Gastroesophageal sphincter (tissue), 3 donors: ENCODE data around the gene S100A16.

ENCODE experiments used
- POLR2AphosphoS5 ChIP-seq: sonication (generic); formaldehyde crosslinking; IDR thresholded peaks from one replicate; pipeline ENCODE4 v1.6.1; 2017; ENCODE audit warnings: antibody characterized with exemption
- TF ChIP-seq, protein P1 (sequence below), 4 experiments: fragments of 200-600 bp in 2 of 4; fragments of 450-650 bp in 2 of 4; sonication (generic) in 1 of 4; IDR thresholded peaks; one replicate each; pipeline ENCODE4 v1.5.1; 2017 to 2019; ENCODE audit warnings: antibody characterized with exemption in 4 of 4, mild to moderate bottlenecking in 2 of 4, moderate library complexity in 2 of 4

DNA sequence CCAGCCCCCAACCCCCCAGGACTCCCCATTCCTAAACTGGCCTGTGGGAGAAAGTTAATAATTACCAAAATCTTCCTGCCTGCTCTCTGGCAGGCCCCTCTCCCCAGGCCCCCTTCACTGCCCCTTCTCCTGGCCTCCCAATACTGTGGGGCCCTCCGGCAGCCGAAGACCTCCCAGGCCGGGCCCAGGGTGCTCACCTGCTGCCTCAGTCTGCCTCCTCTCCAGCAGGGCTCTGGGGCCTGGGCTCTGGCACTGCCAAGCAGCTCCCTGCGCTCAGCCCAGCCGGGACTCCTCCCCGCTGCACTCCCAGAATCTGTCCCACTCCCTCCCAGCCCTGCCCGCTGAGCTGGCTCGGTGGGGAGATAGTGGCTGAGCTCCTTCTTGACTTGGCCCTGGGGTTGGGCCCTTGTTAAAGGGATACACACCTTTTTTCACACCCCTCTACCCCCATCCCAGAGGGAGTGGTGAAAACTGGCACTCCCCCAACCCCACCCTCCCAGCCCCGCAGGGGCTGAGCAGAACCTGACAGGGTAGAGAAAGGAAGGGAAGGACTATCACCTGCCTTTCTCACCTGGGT lies at the start of gene S100A16:
- TF ChIP-seq, protein P1, sequence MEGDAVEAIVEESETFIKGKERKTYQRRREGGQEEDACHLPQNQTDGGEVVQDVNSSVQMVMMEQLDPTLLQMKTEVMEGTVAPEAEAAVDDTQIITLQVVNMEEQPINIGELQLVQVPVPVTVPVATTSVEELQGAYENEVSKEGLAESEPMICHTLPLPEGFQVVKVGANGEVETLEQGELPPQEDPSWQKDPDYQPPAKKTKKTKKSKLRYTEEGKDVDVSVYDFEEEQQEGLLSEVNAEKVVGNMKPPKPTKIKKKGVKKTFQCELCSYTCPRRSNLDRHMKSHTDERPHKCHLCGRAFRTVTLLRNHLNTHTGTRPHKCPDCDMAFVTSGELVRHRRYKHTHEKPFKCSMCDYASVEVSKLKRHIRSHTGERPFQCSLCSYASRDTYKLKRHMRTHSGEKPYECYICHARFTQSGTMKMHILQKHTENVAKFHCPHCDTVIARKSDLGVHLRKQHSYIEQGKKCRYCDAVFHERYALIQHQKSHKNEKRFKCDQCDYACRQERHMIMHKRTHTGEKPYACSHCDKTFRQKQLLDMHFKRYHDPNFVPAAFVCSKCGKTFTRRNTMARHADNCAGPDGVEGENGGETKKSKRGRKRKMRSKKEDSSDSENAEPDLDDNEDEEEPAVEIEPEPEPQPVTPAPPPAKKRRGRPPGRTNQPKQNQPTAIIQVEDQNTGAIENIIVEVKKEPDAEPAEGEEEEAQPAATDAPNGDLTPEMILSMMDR (IDR thresholded peaks at IDR 0.05), result no peak
- peak; percentile 86 for TF ChIP-seq POLR2AphosphoS5
